ENCODE results near the gene ABCC6.
"Not testable (repeated sequence)": the region's sequence is repeated elsewhere in the genome, so short reads cannot be mapped to it uniquely, and the experiment has no call there.

Gene ABCC6

DNA sequence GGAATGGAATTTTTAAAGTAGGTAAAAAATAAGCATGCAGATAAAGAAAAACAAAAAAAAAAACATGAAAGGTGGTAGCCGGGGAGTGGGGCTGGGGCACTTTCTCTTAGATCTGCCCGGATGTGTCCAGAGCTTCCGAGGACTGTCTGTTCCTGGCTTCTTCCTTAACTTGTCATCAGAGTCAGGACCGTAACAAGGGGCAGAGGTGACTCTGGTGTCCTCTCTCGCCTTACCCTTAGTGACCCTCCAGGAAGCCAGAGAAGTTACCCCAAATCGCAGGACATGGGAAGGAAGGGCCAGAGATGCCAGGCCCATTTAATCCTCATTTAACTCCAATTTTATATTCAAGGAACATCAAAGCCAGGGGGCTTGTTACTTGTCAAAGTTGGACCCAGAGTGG lies 115.5 kb downstream of the ABCC6 start:
- no peak for DNase-seq

GRCh38 chr16:16106466-16106865 lies 116.8 kb downstream of the ABCC6 start:
- no peak for DNase-seq

DNA sequence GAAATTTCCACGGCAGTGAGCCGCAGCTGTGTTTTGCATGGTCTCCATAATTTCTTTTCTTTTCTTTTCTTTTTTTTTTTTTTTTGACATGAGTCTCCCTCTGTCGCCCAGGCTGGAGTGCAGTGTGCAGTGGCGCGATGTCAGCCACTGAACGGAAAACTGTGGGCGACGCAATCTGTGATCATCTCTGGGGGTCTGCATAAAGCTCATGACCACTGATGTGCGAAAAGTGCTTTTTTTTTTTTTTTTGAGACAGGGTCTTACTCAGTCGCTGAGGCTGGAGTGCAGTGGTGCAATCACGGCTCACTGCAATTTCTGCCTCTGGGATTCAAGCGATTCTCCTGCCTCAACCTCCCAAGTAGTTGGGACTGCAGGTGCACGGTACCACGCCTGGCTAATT lies 117.6 kb downstream of the ABCC6 start:
- no peak for DNase-seq

GRCh38 chr16:16104804-16105141 lies 118.5 kb downstream of the ABCC6 start:
- DNase-seq: not testable (repeated sequence)

DNA sequence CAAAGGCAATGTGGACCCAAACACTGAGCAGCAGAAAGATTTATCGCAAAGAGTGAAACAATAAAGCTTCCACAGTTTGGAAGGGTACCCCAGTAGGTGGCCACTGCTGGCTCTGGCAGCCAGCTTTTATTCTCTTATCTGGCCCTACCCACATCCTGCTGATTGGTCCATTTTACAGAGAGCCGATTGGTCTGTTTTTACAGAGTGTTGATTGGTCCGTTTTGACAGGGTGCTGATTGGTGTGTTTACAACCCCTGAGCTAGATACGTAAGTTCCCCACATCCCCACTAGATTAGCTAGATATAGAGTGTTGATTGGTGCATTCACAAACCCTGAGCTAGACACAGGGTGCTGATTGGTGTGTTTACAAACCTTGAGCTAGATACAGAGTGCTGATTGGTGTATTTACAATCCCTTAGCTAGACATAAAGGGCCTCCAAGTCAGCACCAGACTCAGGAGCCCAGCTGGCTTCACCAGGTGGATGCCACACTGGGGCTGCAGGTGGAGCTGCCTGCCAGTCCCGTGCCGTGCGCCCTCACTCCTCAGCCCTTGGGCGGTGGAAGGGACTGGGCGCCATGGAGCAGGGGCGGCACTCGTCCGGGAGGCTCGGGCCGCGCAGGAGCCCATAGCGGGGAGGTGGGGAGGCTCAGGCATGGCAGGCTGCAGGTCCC lies 119.0 kb downstream of the ABCC6 start:
- not testable (repeated sequence) for DNase-seq

DNA sequence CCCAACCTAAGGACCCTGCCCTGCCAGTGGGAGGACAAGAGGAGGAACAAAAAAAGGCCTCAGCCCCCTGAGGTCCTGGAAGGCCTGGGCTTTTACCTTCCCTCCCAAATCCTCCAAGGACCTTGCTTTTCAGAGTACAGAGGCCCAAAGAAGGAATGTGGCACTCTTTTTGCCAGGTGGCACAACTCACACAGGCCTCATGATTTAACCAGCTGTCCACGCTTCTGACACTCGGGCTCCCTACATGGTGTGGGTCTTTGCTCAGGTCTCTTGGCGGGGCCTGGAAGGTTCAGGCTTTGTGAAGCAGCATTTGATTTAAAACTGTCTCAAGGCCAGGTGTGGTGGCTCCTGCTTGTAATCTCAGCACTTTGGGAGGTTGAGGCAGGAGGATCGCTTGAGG lies 120.6 kb downstream of the ABCC6 start:
- no peak for DNase-seq

DNA sequence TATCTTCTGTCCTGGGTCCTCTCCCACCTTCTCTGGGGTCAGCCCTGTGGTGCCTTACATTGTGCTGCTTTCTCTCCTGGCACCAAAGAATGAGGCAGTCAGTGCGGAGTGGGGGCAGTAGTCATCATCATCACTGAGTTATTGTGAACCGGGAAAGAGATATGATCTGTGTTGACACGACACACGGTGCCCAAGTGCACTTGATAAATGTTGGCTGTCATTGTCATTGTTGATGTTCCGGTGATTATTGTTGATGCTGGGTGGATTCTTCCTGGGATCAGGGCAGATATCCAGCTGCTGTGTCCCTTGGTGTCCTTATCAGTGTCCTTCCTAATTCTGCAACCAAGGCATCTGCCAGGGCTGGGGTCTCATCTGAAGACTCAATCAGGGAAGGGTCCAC lies 121.7 kb downstream of the ABCC6 start:
- DNase-seq: no peak

DNA sequence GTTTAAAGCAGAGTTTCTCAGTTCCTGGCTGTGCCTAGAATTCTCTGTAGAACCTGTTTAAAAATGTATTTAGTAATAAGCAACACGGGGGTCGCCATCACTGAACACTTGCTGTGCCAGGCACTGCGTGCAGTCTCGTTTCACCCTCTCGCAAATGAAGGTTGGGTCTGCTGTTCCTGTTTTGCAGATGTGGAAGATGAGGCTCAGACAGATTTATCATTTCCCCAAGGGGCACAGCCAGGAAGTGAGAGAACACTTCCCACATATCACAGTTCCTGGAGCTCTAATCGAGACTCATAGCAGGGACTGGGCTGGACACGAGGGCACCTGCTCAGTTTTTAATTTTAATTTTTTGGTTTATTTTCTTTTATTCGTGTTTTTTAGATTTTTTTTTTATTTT lies 122.7 kb downstream of the ABCC6 start:
- no peak for DNase-seq

GRCh38 chr16:16099320-16099719 lies 124.0 kb downstream of the ABCC6 start:
- no peak for DNase-seq

Data from SHP77 (cell line).